ACC112 (cell line): ENCODE measurements around the gene C1QTNF8.

Experiments
- H2AFZ ChIP-seq: fragments of 200-600 bp; sonication (generic); one replicate; pipeline ENCODE4 v1.6.0; 2017; ENCODE audit warnings: antibody characterized with exemption, low read length; ENCODE audit not compliant: unreplicated experiment
- H3K27ac ChIP-seq: fragments of 200-600 bp; sonication (generic); 2 replicates; pipeline ENCODE4 v1.5.1; 2014; ENCODE audit warnings: low read depth, mild to moderate bottlenecking, antibody characterized with exemption, low read length, moderate library complexity
- H3K27me3 ChIP-seq: fragments of 200-600 bp; sonication (generic); 2 replicates; pipeline ENCODE4 v1.6.1; 2014; ENCODE audit warnings: mild to moderate bottlenecking, antibody characterized with exemption, low read length, moderate library complexity, mixed read lengths; ENCODE audit not compliant: insufficient read depth
- H3K36me3 ChIP-seq: fragments of 200-600 bp; sonication (generic); 2 replicates; pipeline ENCODE4 v1.6.1; 2016; ENCODE audit warnings: mild to moderate bottlenecking, antibody characterized with exemption, low read length, moderate library complexity, mixed read lengths; ENCODE audit not compliant: insufficient read depth
- H3K4me1 ChIP-seq: fragments of 200-600 bp; sonication (generic); one replicate; pipeline ENCODE4 v1.6.1; 2016; ENCODE audit warnings: low read length, mixed read lengths; ENCODE audit not compliant: insufficient read depth, unreplicated experiment, control insufficient read depth
- H3K4me3 ChIP-seq: fragments of 200-600 bp; sonication (generic); 2 replicates; pipeline ENCODE4 v1.5.1; 2014; ENCODE audit warnings: mild to moderate bottlenecking, low read depth, low read length
- H3K79me2 ChIP-seq: fragments of 200-600 bp; sonication (generic); one replicate; pipeline ENCODE4 v1.6.0; 2016; ENCODE audit warnings: low read length; ENCODE audit not compliant: control insufficient read depth, unreplicated experiment, insufficient read depth

Gene C1QTNF8

GRCh38 chr16:1108299-1109252 is 12.5 kb upstream of the C1QTNF8 start:
- peaks cover 43% of the 10 kb centered on the region for H3K27me3 ChIP-seq
- no peaks in the 10 kb centered on the region for H3K79me2 ChIP-seq
- no peak overlapping the region for H3K4me3 ChIP-seq
- no peaks in the 10 kb centered on the region for H3K4me1 ChIP-seq
- no peak overlapping the region for H3K27ac ChIP-seq
- H2AFZ ChIP-seq = no peak overlapping the region
- no peaks in the 10 kb centered on the region for H3K36me3 ChIP-seq

GRCh38 chr16:1107731-1108130 is 11.7 kb upstream of the C1QTNF8 start:
- H3K36me3 ChIP-seq = no peaks in the 10 kb centered on the region
- no peaks in the 10 kb centered on the region for H3K4me1 ChIP-seq
- no peak overlapping the region for H3K4me3 ChIP-seq
- H3K79me2 ChIP-seq = no peaks in the 10 kb centered on the region
- peaks cover 43% of the 10 kb centered on the region for H3K27me3 ChIP-seq
- H3K27ac ChIP-seq = no peak overlapping the region
- H2AFZ ChIP-seq = no peak overlapping the region

GRCh38 chr16:1107141-1107540 is 11.1 kb upstream of the C1QTNF8 start:
- H3K79me2 ChIP-seq = no peaks in the 10 kb centered on the region
- no peak overlapping the region for H3K27ac ChIP-seq
- H3K4me3 ChIP-seq = no peak overlapping the region
- no peaks in the 10 kb centered on the region for H3K36me3 ChIP-seq
- no peaks in the 10 kb centered on the region for H3K4me1 ChIP-seq
- H2AFZ ChIP-seq = no peak overlapping the region
- peaks cover 43% of the 10 kb centered on the region for H3K27me3 ChIP-seq

- Histone ChIP-seq H3K4me3 (no peak overlapping the region), H3K27me3 (peaks cover 39% of the 10 kb centered on the region), H3K79me2 (no peaks in the 10 kb centered on the region)
Measured at GRCh38 chr16:1106659-1107058, 10.6 kb upstream of the C1QTNF8 start.

GRCh38 chr16:1105888-1106620 is 10.0 kb upstream of the C1QTNF8 start:
- Histone ChIP-seq H3K27me3 (peaks cover 39% of the 10 kb centered on the region), H3K4me3 (no peak overlapping the region), H3K4me1 (no peaks in the 10 kb centered on the region), H2AFZ (no peak overlapping the region), H3K27ac (no peak overlapping the region), H3K36me3 (no peaks in the 10 kb centered on the region), H3K79me2 (no peaks in the 10 kb centered on the region)

More at GRCh38 chr16:1106659-1107058, 10.6 kb upstream of the C1QTNF8 start:
- Histone ChIP-seq H3K4me1 (no peaks in the 10 kb centered on the region), H2AFZ (no peak overlapping the region), H3K27ac (no peak overlapping the region), H3K36me3 (no peaks in the 10 kb centered on the region)

- Histone ChIP-seq H3K27ac (no peak overlapping the region), H2AFZ (no peak overlapping the region), H3K79me2 (no peaks in the 10 kb centered on the region), H3K4me1 (no peaks in the 10 kb centered on the region), H3K36me3 (no peaks in the 10 kb centered on the region), H3K27me3 (peaks cover 24% of the 10 kb centered on the region), H3K4me3 (no peak overlapping the region)
Measured at GRCh38 chr16:1103636-1103980, 7.6 kb upstream of the C1QTNF8 start.

GRCh38 chr16:1102921-1103635 is 7.0 kb upstream of the C1QTNF8 start:
- H3K27ac ChIP-seq = no peak overlapping the region
- H3K36me3 ChIP-seq = no peaks in the 10 kb centered on the region
- peaks cover 18% of the 10 kb centered on the region for H3K27me3 ChIP-seq
- no peak overlapping the region for H3K4me3 ChIP-seq
- H3K4me1 ChIP-seq = peaks cover 1% of the 10 kb centered on the region
- H2AFZ ChIP-seq = no peak overlapping the region
- no peaks in the 10 kb centered on the region for H3K79me2 ChIP-seq

GRCh38 chr16:1102333-1102700 is 6.3 kb upstream of the C1QTNF8 start:
- peaks cover 11% of the 10 kb centered on the region for H3K27me3 ChIP-seq

GRCh38 chr16:1101573-1102332 is 5.7 kb upstream of the C1QTNF8 start:
- no peaks in the 10 kb centered on the region for H3K79me2 ChIP-seq
- peaks cover 6% of the 10 kb centered on the region for H3K4me1 ChIP-seq
- no peak overlapping the region for H3K27ac ChIP-seq
- H3K36me3 ChIP-seq = no peaks in the 10 kb centered on the region
- peaks cover 9% of the 10 kb centered on the region for H3K27me3 ChIP-seq
- H3K4me3 ChIP-seq = no peak overlapping the region
- H2AFZ ChIP-seq = no peak overlapping the region

More at GRCh38 chr16:1102333-1102700, 6.3 kb upstream of the C1QTNF8 start:
- Histone ChIP-seq H3K36me3 (no peaks in the 10 kb centered on the region), H3K4me1 (peaks cover 6% of the 10 kb centered on the region), H3K4me3 (no peak overlapping the region), H2AFZ (no peak overlapping the region), H3K79me2 (no peaks in the 10 kb centered on the region), H3K27ac (no peak overlapping the region)

- Histone ChIP-seq H3K79me2 (no peaks in the 10 kb centered on the region), H3K27me3 (peaks cover 9% of the 10 kb centered on the region), H3K36me3 (no peaks in the 10 kb centered on the region), H3K27ac (no peak overlapping the region), H2AFZ (no peak overlapping the region), H3K4me3 (no peak overlapping the region), H3K4me1 (peaks cover 6% of the 10 kb centered on the region)
Measured at GRCh38 chr16:1101133-1101532, 5.1 kb upstream of the C1QTNF8 start.
